KMS-11 (cell line): ENCODE measurements around the gene ZMYND11.

Source experiments
- H2AFZ ChIP-seq: fragments of 200-600 bp; sonication (generic); 2 replicates; pipeline ENCODE4 v1.6.1; 2016; ENCODE audit warnings: antibody characterized with exemption, mixed run types, low read depth
- H3K27ac ChIP-seq: fragments of 200-600 bp; sonication (generic); 2 replicates; pipeline ENCODE4 v1.6.1; 2016; ENCODE audit warnings: mild to moderate bottlenecking, mixed run types
- H3K27me3 ChIP-seq: fragments of 200-600 bp; sonication (generic); 2 replicates; pipeline ENCODE4 v1.6.1; 2017; ENCODE audit warnings: mild to moderate bottlenecking, low read depth, mixed run types, moderate library complexity; ENCODE audit not compliant: insufficient read depth
- H3K36me3 ChIP-seq: fragments of 200-600 bp; sonication (generic); 2 replicates; pipeline ENCODE4 v1.6.1; 2017; ENCODE audit warnings: mild to moderate bottlenecking, mixed run types; ENCODE audit not compliant: insufficient read depth
- H3K4me1 ChIP-seq: fragments of 200-600 bp; sonication (generic); 2 replicates; pipeline ENCODE4 v1.6.1; 2016; ENCODE audit warnings: mild to moderate bottlenecking, low read depth, mixed run types; ENCODE audit not compliant: poor library complexity, severe bottlenecking
- H3K4me2 ChIP-seq: fragments of 200-600 bp; sonication (generic); 2 replicates; pipeline ENCODE4 v1.7.0; 2016; ENCODE audit warnings: mild to moderate bottlenecking, mixed run types
- H3K4me3 ChIP-seq: fragments of 200-600 bp; sonication (generic); IDR thresholded peaks from 2 replicates; pipeline ENCODE4 v1.6.1; 2017; ENCODE audit warnings: low read depth, low read length, mixed read lengths; ENCODE audit not compliant: insufficient read depth
- H3K79me2 ChIP-seq: fragments of 200-600 bp; sonication (generic); 2 replicates; pipeline ENCODE4 v1.6.1; 2016; ENCODE audit warnings: low read depth, mixed run types; ENCODE audit not compliant: insufficient read depth
- H3K9ac ChIP-seq: fragments of 200-600 bp; sonication (generic); 2 replicates; pipeline ENCODE4 v1.6.1; 2016; ENCODE audit warnings: mild to moderate bottlenecking, mixed run types
- H4K20me1 ChIP-seq: fragments of 200-600 bp; sonication (generic); 2 replicates; pipeline ENCODE4 v1.6.1; 2016; ENCODE audit warnings: mild to moderate bottlenecking, mixed run types; ENCODE audit not compliant: insufficient read depth
- CTCF ChIP-seq: fragments of 200-600 bp; sonication (generic); conservative IDR thresholded peaks from 2 replicates; pipeline ENCODE4 v1.6.1; 2017; ENCODE audit warnings: low read depth, mild to moderate bottlenecking, antibody characterized with exemption, low read length, moderate library complexity, mixed read lengths

The ZMYND11 gene

GRCh38 chr10:241966-242643 is 106.8 kb downstream of the ZMYND11 start:
- H3K36me3 ChIP-seq, result no peaks in the 10 kb centered on the region; the same call in 1 of the 2 replicates

GRCh38 chr10:244227-244626 is 109.0 kb downstream of the ZMYND11 start:
- peaks cover 6% of the 10 kb centered on the region; the same call in 1 of the 2 replicates for H3K36me3 ChIP-seq
- no peak overlapping the region for H3K4me3 ChIP-seq
- no peak overlapping the region for H2AFZ ChIP-seq
- H3K4me2 ChIP-seq, result no peak overlapping the region
- no peak overlapping the region for H3K9ac ChIP-seq
- H3K4me1 ChIP-seq, result no peaks in the 10 kb centered on the region
- H3K79me2 ChIP-seq, result no peaks in the 10 kb centered on the region
- TF ChIP-seq CTCF, result no peak
- H3K27ac ChIP-seq, result no peak overlapping the region
- H3K27me3 ChIP-seq, result no peaks in the 10 kb centered on the region
- H4K20me1 ChIP-seq, result no peaks in the 10 kb centered on the region

More at GRCh38 chr10:241966-242643, 106.8 kb downstream of the ZMYND11 start:
- Histone ChIP-seq H3K9ac (no peak overlapping the region), H3K4me2 (no peak overlapping the region), H3K27me3 (no peaks in the 10 kb centered on the region), H4K20me1 (no peaks in the 10 kb centered on the region), H2AFZ (no peak overlapping the region), H3K27ac (no peak overlapping the region), H3K4me1 (no peaks in the 10 kb centered on the region), H3K4me3 (no peak overlapping the region), H3K79me2 (no peaks in the 10 kb centered on the region)
- TF ChIP-seq CTCF, result no peak

GRCh38 chr10:246431-246830 is 111.2 kb downstream of the ZMYND11 start:
- TF ChIP-seq CTCF, result no peak
- H3K27ac ChIP-seq, result no peak overlapping the region
- no peaks in the 10 kb centered on the region for H3K79me2 ChIP-seq
- no peak overlapping the region for H3K4me2 ChIP-seq
- no peaks in the 10 kb centered on the region for H3K4me1 ChIP-seq
- no peaks in the 10 kb centered on the region for H3K27me3 ChIP-seq
- no peak overlapping the region for H3K4me3 ChIP-seq
- no peaks in the 10 kb centered on the region for H4K20me1 ChIP-seq
- no peak overlapping the region for H3K9ac ChIP-seq
- peaks cover 6% of the 10 kb centered on the region; the same call in 1 of the 2 replicates for H3K36me3 ChIP-seq
- H2AFZ ChIP-seq, result no peak overlapping the region

GRCh38 chr10:247480-247879 is 112.2 kb downstream of the ZMYND11 start:
- H3K79me2 ChIP-seq, result no peaks in the 10 kb centered on the region
- H3K36me3 ChIP-seq, result peaks cover 6% of the 10 kb centered on the region; the same call in 1 of the 2 replicates
- H3K27me3 ChIP-seq, result no peaks in the 10 kb centered on the region
- no peak overlapping the region for H3K9ac ChIP-seq
- H2AFZ ChIP-seq, result no peak overlapping the region
- no peaks in the 10 kb centered on the region for H4K20me1 ChIP-seq
- H3K27ac ChIP-seq, result no peak overlapping the region
- TF ChIP-seq CTCF, result no peak
- no peaks in the 10 kb centered on the region for H3K4me1 ChIP-seq
- H3K4me2 ChIP-seq, result no peak overlapping the region
- H3K4me3 ChIP-seq, result no peak overlapping the region
